ENCODE results near the gene MGAT5.
A peak's percentile ranks its signal among the peaks of the same experiment; 100 is the strongest.
"Not testable (repeated sequence)": the region's sequence is repeated elsewhere in the genome, so short reads cannot be mapped to it uniquely, and the experiment has no call there.

Gene MGAT5

DNA sequence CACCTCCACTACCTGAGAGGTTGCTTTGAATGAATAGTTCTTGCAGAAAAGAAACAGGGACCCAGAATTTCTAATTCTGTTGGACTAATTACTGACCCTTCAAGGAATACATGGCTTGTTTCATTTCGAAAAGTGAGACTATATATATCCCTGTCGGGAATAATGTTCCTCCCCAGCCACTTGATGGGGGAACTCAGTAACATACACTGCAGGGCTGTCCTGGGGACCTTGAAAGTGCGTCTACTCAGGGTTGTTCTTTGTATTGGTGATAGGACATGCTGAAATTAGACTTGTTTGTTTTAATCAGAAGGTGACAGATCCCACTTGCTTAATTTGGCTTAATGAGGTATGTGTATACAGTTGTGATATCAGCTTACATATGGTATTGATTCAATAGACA is 25.5 kb downstream of the MGAT5 start:
- ATAC-seq (no peak), DNase-seq (no peak)

DNA sequence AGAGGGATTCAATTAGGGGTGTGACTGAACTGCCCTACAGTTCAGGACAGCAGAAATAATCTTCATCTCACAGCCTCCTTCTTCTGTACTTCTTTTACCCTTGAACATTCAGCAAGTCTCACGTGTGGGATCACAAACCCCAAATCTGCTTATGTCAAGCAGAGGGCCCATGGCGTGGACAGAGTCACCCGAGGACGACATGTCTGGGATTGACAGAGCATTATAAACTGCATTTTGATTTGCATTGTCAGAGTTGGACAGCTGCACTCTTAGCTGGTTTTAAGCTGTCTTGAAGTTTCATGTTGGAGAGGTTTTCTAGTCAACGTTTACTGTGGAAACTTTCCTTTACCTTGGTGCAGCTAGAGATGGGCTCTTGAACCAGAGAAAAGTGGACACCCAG is 26.4 kb downstream of the MGAT5 start:
- ATAC-seq = no peak

DNA sequence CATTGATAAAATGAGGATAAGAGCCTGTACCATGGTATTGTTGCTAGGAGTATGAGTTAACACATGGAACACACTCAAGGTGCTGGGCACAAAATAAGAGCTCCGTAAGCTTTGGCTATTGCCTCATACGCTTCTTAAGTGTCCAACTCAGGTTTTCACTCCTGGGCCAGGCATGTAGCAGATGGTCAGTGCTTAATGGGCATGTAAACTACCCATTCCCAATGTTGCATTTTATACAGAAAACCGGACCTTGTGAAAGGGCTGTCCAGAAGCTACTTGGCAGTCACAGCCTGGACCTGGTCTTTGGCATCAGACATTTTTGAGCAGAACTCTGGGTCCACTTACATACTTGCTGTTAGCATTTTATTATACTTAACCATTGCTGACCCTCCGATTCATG is 26.9 kb downstream of the MGAT5 start:
- no peak for DNase-seq
- no peak for ATAC-seq

More for the DNA sequence above, 26.4 kb downstream of the MGAT5 start:
- no peak for DNase-seq

DNA sequence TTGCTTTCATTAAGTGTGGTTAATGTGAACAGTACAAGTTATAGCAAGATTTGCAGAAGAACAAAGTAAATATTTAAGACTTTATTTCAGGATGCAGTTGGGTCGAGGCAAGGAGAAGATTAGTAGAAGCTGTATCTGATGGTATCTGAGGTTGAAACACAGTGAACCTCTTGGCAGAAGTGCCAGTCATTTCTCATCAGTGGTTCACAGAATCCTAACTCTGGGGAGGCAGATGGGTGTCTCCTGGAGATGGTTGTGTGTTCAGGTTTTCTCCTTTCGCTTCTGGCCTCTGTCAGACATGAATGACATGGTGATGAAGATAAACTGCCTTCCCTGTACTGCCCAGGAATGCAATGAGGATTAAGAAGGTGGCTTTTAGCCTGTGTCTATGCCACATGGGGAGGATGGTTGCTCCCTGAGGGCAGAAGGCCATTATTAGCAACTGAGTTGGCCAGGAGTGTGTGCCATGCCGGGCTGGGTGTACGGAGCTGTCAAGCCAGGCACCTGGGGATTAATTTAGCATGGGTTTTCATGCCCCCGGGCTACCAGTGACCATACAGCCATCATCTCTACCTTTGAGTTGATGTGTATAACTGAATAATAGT is 28.0 kb downstream of the MGAT5 start:
- ATAC-seq (no peak), DNase-seq (no peak)

DNA sequence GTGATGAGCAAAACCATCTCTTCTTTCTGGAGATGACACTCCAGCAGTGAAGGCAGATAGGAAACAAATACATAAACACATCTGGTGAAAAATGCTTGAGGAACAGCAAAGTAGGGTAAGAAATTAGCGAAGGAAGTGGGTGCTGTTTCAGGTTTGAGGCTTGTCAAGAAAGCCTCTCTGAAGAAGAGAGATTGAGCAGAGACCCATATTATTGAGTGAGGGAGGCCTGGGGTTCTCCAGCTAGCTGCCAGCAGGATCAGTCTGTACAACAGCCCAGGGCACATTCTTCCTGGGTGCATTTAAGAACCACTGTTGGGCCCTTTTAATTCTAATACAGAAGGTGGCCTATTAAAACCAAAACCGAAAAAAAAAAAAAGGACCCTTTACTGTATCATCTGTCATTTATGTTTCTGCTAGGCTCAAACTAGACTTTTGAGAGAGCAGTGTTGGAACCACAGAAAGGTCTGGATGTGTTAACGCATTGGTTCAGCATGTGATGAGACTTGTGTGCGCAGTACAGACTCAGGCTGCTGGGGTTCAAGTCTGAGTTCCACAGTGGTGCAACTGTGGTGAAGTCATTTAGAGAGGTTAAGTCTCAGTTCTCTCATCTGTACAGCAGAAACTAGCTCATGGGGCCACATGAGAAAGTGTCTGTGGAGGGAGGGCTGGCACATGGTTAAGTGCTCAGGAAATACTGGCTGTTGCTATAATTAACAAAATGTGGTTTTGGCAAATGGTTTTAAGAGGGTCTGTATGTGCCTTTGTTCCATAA is 28.9 kb downstream of the MGAT5 start:
- peak; percentile 45 for DNase-seq
- ATAC-seq = peak; percentile 94

DNA sequence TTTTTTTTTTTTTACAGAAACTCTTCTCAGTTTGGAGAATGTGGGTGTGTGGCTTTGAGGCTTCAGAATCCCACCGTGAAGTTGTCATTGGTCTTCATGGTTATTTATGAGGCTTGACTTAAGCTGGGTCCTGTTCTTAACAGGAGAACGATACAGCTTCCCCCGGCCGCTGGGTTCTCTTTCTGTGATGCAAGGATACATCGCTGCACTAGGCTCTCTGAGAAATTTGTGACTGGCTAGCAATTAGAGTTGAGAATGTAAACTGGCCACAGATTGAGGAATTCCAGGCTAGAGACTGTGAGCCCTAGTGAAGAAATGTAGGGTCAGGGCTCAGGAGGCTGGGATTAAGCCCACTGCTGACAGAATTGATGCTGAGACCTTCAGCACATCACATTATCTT is 29.8 kb downstream of the MGAT5 start:
- no peak for ATAC-seq
- no peak for DNase-seq

DNA sequence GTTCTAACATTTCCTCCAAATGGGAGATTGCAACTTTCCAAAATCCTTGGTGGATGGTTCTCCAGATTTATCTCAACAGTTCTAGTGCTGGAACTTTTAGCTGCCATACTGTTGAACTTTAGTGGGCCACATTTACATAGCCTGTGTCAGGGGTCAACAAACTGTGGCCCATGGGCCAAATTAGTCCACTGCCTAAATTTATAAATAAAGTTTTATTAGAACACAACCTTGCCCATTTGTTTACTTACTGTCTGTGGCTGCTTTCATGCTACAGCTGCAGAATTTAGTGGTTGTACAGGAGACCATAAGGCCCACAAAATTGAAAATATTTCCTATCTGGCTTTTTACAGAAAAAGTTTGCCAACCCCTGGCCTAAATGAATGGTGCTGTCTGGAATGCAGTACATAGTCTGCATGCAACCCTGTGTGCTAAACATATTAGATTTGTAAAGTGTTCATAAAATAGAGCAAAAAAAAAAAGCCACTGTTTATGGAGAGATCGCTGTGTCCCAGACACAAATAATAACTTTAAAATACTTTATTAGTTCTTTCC is 30.3 kb downstream of the MGAT5 start:
- no peak for ATAC-seq
- DNase-seq = no peak

DNA sequence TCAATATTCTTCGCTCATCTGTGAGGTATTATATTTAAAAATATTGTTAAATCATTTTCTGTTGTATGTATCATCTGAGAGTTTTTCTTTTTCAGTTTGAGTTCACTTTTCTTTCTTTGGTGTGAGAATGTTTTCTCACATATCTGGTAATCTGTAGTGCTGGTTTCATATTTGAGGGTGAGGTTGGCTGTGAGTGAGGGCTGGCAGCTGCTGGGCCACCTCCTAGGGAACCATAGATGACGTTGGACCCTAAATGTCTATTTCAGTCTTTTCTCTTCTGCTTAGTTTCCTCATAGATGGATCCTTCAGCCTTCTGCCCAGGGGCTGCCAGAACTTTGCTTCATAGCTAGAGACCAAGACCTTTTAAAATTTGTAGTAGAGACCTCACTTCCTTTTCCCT is 33.5 kb downstream of the MGAT5 start:
- ATAC-seq (peak; percentile 12), DNase-seq (no peak)

DNA sequence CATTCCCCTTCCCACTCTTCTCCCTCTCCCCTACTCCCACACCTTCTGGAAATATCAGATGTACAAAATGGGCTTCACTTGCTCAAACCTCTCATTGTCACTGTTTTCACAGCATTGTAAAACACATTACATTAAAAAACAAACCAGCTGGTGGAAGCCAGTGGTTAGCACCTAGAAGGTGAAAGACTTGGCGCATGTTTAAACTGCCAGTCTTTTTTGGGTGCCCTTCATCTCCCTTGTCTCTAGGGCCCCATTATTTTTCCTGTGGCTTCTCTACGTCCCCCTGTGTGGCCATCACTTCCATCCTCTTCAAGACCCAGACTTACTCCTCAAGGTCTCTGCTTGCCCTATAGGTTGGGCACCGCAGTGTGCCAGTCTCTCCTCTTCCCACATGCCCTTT is 34.9 kb downstream of the MGAT5 start:
- no peak for DNase-seq
- no peak for ATAC-seq

DNA sequence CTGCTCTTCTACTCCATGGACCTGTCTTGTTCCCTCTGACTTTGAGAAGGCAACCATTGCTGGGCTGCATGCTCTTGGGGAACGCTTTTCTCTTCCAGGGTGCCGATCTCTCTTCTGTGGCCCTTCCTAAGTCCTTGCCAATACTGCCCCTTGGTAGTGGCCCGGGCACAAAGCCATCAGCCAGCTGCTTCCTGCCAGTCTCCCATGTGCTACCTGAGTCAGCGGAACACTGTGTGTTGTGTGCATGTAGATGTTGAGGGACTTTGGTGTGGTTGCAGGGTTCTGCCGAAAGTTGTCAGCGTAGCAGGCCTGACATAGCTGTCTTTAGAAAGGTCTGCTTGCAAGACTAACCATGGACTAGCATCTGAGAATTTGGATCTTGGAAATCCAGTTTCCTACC is 35.4 kb downstream of the MGAT5 start:
- DNase-seq = no peak

DNA sequence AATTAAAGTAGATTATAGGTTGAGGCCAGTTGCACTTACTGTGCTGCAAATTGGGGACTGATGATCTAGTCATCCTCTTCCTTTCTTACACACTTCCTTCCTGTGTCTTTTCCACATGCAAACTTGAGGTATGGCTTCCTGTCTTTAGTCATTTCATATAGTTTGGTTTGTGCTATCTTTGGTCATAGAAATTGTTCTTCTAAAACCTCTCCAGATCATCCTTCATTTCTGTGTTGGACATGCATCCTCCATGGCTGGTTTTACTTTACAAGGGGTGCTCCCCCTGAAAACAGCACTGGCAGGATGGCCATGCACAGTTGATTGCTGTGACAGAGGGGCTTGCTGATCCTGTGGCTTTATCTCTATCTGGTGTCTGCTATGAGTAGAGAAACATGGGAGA is 36.5 kb downstream of the MGAT5 start:
- ATAC-seq = peak; percentile 60
- no peak for DNase-seq

More for the DNA sequence above, 35.4 kb downstream of the MGAT5 start:
- peak; percentile 44 for ATAC-seq

DNA sequence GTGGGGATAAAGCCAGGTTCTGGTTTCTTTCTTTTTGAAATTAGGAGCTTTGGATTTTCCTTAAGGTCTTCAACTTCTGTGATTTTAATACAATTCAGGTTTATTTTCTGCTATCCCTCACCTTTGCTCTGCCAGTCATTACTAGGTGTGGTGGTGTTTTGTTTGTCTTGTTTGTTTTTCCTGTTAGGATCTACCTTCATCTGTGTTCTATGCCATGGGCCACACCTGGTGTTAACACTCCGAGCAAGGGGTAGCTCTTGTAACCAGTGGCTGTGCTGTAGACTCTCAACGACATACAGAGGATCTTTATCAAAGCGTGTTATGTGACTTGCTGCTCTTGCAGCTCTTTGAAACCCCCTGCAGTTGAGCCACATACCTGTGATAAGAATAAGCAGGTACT is 38.6 kb downstream of the MGAT5 start:
- ATAC-seq = no peak
- DNase-seq = no peak

DNA sequence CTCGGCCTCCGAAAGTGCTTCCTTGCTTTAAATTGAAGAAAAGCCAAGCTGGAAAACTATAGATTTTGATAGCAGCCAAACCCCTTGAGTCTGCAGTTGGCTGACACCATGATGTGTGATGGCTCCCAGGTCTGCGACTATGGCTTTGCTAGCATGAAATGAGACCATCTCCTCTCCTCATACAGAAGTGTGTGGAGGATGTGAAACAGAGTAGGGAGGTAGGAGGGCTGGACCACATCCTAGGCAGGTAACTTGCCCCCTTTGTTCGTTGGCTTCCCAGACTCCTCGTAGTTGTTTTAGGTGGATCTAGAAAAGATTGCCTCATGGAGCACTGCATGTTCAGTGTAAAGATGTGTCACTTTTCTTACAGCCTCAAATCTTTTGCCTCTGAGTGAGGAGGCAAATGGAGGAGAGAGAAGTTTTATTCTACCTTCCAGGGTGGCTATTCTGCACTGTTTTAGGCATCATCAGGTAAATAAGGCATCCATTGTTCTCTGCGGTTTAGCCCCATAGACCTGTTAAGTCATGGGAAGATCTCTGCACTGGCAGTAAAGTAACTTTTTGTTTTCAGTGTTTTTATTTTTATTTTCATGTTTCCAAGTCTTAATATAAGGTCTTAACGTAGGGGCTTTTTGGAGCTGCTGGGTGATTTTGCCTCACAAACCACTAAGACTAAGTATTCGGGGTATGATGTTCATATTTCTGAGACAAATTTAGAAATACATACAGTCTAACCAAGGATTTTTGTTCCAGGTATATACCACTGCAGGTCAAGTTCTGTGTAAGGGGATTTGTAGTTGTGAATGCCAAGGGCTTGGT is 40.1 kb downstream of the MGAT5 start:
- ATAC-seq (no peak), DNase-seq (no peak)

DNA sequence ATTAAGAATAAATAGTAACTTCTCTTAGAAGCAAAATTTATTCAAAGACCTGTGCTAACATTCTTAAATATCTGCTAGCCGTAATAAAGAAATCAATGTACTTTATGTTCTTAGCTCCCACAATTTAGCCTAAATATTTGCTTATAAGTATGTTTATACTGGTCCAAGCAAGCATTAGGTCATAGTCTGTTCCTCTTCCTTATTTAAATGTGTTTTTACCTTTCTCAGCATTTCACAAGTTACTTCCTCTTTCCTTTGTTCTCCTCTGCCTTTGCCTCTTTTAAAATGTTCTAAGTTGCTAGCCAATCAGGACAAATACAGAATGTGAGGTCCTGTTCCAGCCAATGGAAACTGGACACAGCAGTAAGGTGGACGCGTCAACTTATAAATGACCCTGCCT is 40.7 kb downstream of the MGAT5 start:
- ATAC-seq = not testable (repeated sequence)

DNA sequence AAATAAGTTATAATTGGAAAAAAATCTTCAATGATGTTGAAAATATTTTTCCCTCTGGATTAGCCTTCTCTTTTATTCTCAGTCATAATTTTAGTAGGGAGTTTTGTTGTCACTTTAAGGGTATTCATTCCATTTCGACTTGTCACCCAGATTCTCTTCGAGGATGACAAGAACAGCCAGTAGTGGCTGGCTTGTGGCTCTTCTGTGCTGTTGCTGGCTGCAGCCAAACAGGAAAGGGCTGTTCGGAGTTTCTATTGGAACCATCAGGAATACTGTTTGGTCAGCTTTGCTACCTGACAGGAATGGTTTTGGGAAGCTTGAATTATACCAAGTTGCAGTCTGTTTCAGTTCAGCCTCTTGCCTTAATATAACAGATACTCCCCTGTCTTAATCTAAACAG is 41.6 kb downstream of the MGAT5 start:
- ATAC-seq = no peak
- no peak for DNase-seq

More for the DNA sequence above, 40.7 kb downstream of the MGAT5 start:
- not testable (repeated sequence) for DNase-seq

DNA sequence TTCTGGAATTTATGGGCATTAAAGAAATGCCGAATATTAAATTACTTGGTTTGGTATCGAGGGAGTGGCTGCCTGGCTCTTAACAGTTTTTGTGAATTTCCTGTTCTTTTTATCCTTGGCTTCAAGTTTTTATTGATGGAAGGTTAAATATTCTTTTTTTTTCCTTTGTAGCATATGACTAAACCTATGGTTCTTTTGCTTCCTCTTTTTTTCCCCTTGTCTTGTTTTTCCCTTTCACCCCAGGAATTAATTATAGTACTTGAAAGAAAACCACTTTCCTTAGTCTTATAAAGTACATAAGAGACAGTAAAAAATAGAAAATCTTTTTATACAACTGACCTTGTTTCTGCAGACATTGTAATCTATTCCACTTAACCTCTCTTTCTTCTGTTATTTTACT is 42.4 kb downstream of the MGAT5 start:
- ATAC-seq (no peak), DNase-seq (no peak)

DNA sequence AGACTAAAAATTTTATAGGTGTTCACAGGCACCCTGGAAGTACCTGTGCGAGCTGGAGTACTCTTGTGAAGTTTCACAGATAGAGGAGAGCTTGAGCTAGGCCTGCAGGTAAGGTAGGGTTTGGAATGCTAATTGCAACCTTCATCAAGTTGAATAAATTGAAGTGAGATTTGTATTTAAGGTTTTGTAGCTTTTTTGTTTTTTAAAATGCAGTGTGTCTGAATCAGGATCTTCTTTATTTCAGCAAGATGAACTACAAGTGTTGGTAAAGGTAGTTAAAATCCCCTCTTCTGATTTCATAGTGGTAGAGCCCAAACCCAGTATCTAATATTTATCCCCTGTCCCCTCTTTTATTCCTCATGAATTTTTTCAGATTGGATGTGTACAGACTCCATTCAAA is 45.5 kb downstream of the MGAT5 start:
- DNase-seq (no peak), ATAC-seq (no peak)

DNA sequence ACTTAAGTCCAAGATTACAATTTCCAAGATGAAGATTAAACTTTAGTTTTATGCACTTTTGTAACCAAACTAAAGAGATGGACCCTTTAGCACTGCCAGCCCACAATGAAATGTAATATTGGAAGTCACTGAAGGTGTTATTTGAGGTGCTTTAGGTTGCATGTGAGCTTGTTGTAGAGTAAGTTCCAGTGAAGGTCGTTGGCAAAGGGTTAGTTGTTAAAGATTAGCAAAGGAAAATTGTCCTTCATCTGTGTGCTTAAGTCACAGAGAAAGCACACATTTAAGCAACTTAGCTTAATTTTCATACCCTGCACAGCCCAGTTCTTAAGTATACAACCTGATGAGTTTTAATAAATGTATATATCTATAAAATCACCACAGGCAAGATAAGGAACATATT is 46.7 kb downstream of the MGAT5 start:
- ATAC-seq (no peak), DNase-seq (no peak)

DNA sequence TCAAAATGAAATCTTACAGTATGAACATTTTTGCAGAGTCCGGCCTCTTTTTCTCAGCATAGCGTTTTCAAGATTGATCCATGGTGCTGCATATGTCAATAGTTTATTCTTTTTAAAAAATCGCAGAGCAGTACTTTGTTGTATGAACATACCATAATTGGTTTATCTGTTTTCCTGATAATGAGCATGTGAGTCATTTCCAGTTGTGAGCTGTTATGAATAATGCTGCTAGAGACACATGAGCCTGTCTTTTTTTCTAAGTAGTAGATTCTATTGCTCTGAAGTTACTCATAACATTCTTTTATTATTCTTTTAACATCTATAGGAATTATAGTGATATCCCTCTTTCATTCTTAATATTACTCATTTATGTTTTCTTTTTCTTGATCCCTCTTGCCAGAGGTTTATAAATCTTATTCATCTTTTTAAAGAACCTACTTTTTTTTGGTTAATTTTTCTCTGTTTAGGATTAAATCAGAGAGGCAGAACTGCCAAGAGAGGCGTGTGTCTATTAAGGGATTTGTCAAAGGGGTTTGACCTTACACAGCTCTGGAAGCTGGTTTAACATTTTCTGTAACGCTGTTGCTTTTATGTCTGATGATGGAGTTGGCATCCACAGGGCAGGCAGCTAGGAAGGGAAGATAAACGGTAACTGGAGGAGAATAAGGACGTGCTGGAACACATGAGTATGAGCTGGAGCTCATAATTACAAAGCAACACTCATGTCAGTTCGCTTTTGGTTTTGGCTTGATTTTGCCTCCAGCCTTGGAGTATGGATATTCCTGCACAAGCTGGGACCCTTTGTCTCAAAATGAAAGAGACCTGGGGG is 47.4 kb downstream of the MGAT5 start:
- ATAC-seq = peak; percentile 83
- DNase-seq = no peak

DNA sequence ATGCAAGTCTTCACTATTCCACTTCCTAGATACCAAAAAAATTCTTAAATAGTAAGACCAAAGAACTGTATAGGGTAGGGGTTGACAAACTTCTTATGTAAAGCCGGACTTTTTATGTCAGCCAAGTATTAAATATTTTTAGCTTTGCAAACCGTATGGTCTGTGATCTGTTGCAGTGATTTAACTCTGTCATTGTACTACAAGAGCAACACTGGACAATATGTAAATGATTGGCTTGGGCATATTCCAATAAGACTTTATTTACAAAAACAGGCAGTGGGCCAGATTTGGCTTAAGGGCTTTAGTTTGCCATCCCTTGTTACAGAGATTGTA is 48.0 kb downstream of the MGAT5 start:
- DNase-seq (no peak), ATAC-seq (no peak)

DNA sequence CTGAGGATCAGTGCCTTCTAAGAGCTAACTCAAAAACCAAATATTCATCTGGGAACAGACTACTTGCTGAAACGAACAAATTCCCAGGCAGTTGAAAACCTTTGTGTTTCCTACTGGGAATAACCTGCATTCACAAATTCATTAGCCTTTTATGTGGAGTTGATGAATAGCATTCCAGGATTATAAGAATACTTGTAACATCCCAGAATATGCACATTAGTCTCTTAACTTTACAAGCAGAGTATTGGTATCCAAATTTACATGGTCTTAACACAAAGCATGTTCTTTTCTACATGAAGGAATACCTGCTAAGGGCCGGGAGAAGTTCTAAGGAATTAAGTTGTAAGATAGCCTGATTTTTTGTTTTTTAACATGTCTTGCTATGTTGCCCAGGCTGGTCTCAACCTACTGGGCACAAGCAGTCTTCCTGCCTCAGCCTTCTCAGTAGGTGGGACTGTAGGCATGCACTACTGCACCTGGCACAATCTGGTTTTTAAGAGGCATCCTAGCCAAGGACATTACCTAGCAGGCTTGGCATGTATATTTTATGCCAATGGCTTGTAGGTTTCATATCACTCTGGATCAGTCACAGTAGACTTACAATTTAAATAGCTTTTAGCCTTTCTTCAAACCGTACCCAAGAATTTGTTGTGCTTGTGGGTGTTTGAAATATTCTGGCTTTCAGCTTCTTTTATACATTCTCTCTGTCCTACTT is 50.7 kb downstream of the MGAT5 start:
- no peak for DNase-seq
- no peak for ATAC-seq

DNA sequence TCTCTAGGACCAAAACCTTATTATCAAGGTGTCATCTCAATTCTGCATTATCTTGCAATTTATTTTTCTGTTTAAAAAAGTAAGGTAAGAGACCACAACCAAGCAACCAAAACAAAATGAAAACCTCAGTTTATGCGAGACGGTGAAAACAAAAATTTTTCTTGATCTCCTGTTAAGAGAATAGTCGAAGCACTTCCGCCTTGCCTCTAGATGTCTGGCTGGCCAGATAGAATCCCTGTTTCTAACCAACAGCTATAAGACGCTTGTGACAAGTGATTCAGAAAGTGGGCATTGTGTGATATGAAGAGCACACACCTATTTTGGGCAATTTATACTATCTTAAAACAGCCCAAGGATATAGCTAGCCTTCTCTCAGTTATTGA is 51.2 kb downstream of the MGAT5 start:
- ATAC-seq (no peak), DNase-seq (no peak)
